Right cardiac atrium (tissue), 5 donors: ENCODE results near the gene LAG3. TPM values are rescaled to one million over a fixed set of nuclear protein-coding genes. Genes with fewer than 3 reads are reported as not detected.

Source experiments
- ATAC-seq, 2 donors: fragments of 200-7000 bp; cut with Tn5 transposase; one replicate each; pipeline versions ENCODE4 v1.8.0 to v1.9.1; 2020; ENCODE audit warnings: moderate library complexity in 2 of 2, mild to moderate bottlenecking in 1 of 2
- DNase-seq, 3 donors: peaks; one replicate each; pipeline ENCODE4 v3.0.0-alpha.2; 2020
- H3K27ac ChIP-seq: one replicate; pipeline ENCODE4 v1.5.1; 2013; ENCODE audit warnings: mild to moderate bottlenecking, low read length, control low read depth, moderate library complexity
- H3K27me3 ChIP-seq: one replicate; pipeline ENCODE4 v1.6.1; 2013; ENCODE audit not compliant: control insufficient read depth, insufficient read depth
- H3K4me1 ChIP-seq: one replicate; pipeline ENCODE4 v1.6.1; 2013; ENCODE audit warnings: low read length; ENCODE audit not compliant: control insufficient read depth, insufficient read depth
- H3K4me3 ChIP-seq: one replicate; pipeline ENCODE4 v1.5.1; 2013; ENCODE audit warnings: low read length, control low read depth
- H3K9me3 ChIP-seq: one replicate; pipeline ENCODE4 v1.6.1; 2013; ENCODE audit warnings: low read length; ENCODE audit not compliant: control insufficient read depth
- WGBS: extraction: QIAGEN DNeasy Blood & Tissue Kit; methylation state at CpG from one replicate; pipeline ENCODE4 v1.1.7; 2013; 5-methylcytosine and 5-hydroxymethylcytosine counted together
- intact Hi-C, 4 donors: fragments of 100-400 bp; cut with DNase I; formaldehyde crosslinking; loops; one replicate each; pipeline versions ENCODE4 v1.11.0 to v1.14.0; 2022 to 2023
- polyA plus RNA-seq: library from polyadenylated mRNA; stranded (reverse); fragments of 200-250 nt; gene quantifications from one replicate; pipeline ENCODE4 v1.2.3, GENCODE V29; 2013
- total RNA-seq, 4 donors: library from RNA; stranded (reverse); fragmentation: NEBNext Ultra II Directional; extraction: Animal tissue kit (Norgen Biotek cat#: 25700); gene quantifications; one replicate each; pipeline ENCODE4 v1.2.1, GENCODE V29; 2021
- donor health status: healthy with polysubstance abuse.
- donor health status: DM: no; HTN: yes; CAD: no.
- donor health status: DM: no; HTN: no; CAD: no.
- donor health status: DM: no; HTN: yes; CAD: no; lungs with severe emphysema.
- donor health status: DM: yes; HTN: yes; CAD: no.

LAG3 gene
- total and polyA plus RNA-seq, 5 donors: 0.28 to 1.1 (median 0.57) TPM

- H3K27me3 ChIP-seq: no peaks in the 10 kb centered on the region
- peaks cover 9% of the 10 kb centered on the region for H3K4me1 ChIP-seq
- H3K9me3 ChIP-seq: no peaks in the 10 kb centered on the region
- WGBS: under 1% methylated on average over 87 of the region's 88 CpGs
- peak overlapping the region; percentile 98 for H3K4me3 ChIP-seq
- ATAC-seq (peak; percentile 54 to 70), DNase-seq (peak; percentile 83 to 94 (median 92))
- intact Hi-C loops: no loop called here
- H3K27ac ChIP-seq: peak overlapping the region; percentile 93
Measured at GRCh38 chr12:6766651-6767349, 5.5 kb upstream of the LAG3 start.

GRCh38 chr12:6767353-6768319 is 4.7 kb upstream of the LAG3 start:
- H3K9me3 ChIP-seq: no peaks in the 10 kb centered on the region
- H3K27ac ChIP-seq: peak overlapping the region; percentile 37
- intact Hi-C loops: no loop called here
- H3K4me1 ChIP-seq: peaks cover 9% of the 10 kb centered on the region
- 9% methylated on average over 44 of the region's 44 CpGs for WGBS
- no peaks in the 10 kb centered on the region for H3K27me3 ChIP-seq
- DNase-seq (peak in 1 of 3 donors; percentile 70), ATAC-seq (no peak)
- peak overlapping the region; percentile 98 for H3K4me3 ChIP-seq

- intact Hi-C loops: no loop called here
- DNase-seq (peak in 1 of 3 donors; percentile 61), ATAC-seq (no peak)
- H3K27me3 ChIP-seq: no peaks in the 10 kb centered on the region
- peaks cover 8% of the 10 kb centered on the region for H3K4me1 ChIP-seq
- H3K4me3 ChIP-seq: no peak overlapping the region
- H3K9me3 ChIP-seq: no peaks in the 10 kb centered on the region
- H3K27ac ChIP-seq: no peak overlapping the region
- WGBS: 36% methylated on average over 6 of the region's 6 CpGs
Measured at GRCh38 chr12:6768437-6768914, 3.8 kb upstream of the LAG3 start.

GRCh38 chr12:6768990-6769389 is 3.3 kb upstream of the LAG3 start:
- Histone ChIP-seq H3K27ac (no peak overlapping the region), H3K27me3 (no peaks in the 10 kb centered on the region), H3K4me3 (no peak overlapping the region), H3K9me3 (no peaks in the 10 kb centered on the region), H3K4me1 (peaks cover 5% of the 10 kb centered on the region)
- intact Hi-C loops: no loop called here
- WGBS: 50% methylated on average over 6 of the region's 6 CpGs
- ATAC-seq (no peak), DNase-seq (peak; percentile 58 to 86 (median 85))

- no peak overlapping the region for H3K27ac ChIP-seq
- ATAC-seq: no peak
- no peaks in the 10 kb centered on the region for H3K27me3 ChIP-seq
- intact Hi-C loops: no loop called here
- DNase-seq: no peak
- WGBS: 69% methylated on average over 4 of the region's 4 CpGs
- no peaks in the 10 kb centered on the region for H3K9me3 ChIP-seq
- H3K4me1 ChIP-seq: peaks cover 5% of the 10 kb centered on the region
- no peak overlapping the region for H3K4me3 ChIP-seq
Measured at GRCh38 chr12:6769666-6770065, 2.7 kb upstream of the LAG3 start.

GRCh38 chr12:6770094-6770493 is 2.2 kb upstream of the LAG3 start:
- ATAC-seq: no peak
- H3K27ac ChIP-seq: no peak overlapping the region
- intact Hi-C loops: no loop called here
- no peaks in the 10 kb centered on the region for H3K27me3 ChIP-seq
- 85% methylated on average over 12 of the region's 12 CpGs for WGBS
- no peak for DNase-seq
- H3K9me3 ChIP-seq: no peaks in the 10 kb centered on the region
- H3K4me3 ChIP-seq: no peak overlapping the region
- peaks cover 5% of the 10 kb centered on the region for H3K4me1 ChIP-seq

- no peaks in the 10 kb centered on the region for H3K27me3 ChIP-seq
- ATAC-seq (no peak), DNase-seq (no peak)
- WGBS: 86% methylated on average over 10 of the region's 10 CpGs
- intact Hi-C loops: no loop called here
- peaks cover 5% of the 10 kb centered on the region for H3K4me1 ChIP-seq
- no peak overlapping the region for H3K4me3 ChIP-seq
- H3K27ac ChIP-seq: no peak overlapping the region
- H3K9me3 ChIP-seq: no peaks in the 10 kb centered on the region
Measured at GRCh38 chr12:6770600-6770999, 1.7 kb upstream of the LAG3 start.

GRCh38 chr12:6771091-6771495 is 1.2 kb upstream of the LAG3 start:
- ATAC-seq (peak in 1 of 2 donors; percentile 23), DNase-seq (peak in 1 of 3 donors; percentile 56)
- Histone ChIP-seq H3K27ac (no peak overlapping the region), H3K27me3 (no peaks in the 10 kb centered on the region), H3K9me3 (no peaks in the 10 kb centered on the region), H3K4me1 (peaks cover 5% of the 10 kb centered on the region), H3K4me3 (no peak overlapping the region)
- WGBS: 87% methylated on average over 4 of the region's 4 CpGs
- intact Hi-C loops: no loop called here

GRCh38 chr12:6771509-6772330 is 600 bp upstream of the LAG3 start:
- DNase-seq (no peak), ATAC-seq (peak; percentile 17 to 24)
- Histone ChIP-seq H3K27ac (no peak overlapping the region), H3K27me3 (no peaks in the 10 kb centered on the region), H3K4me3 (no peak overlapping the region), H3K9me3 (no peaks in the 10 kb centered on the region), H3K4me1 (peaks cover 5% of the 10 kb centered on the region)
- intact Hi-C loops: no loop called here
- WGBS: 76% methylated on average over 12 of the region's 12 CpGs

GRCh38 chr12:6772726-6773589 is 638 bp downstream of the LAG3 start:
- peak overlapping the region; percentile 11 for H3K4me3 ChIP-seq
- DNase-seq (peak in 1 of 3 donors; percentile 35), ATAC-seq (no peak)
- 67% methylated on average over 21 of the region's 21 CpGs for WGBS
- peaks cover 4% of the 10 kb centered on the region for H3K4me1 ChIP-seq
- intact Hi-C loops: no loop called here
- H3K27me3 ChIP-seq: no peaks in the 10 kb centered on the region
- H3K27ac ChIP-seq: no peak overlapping the region
- H3K9me3 ChIP-seq: no peaks in the 10 kb centered on the region
